ENCODE results near the gene OBP2A. TPM values are rescaled to one million over a fixed set of nuclear protein-coding genes. Genes with fewer than 3 reads are reported as not detected.
"Not testable (repeated sequence)": the region's sequence is repeated elsewhere in the genome, so short reads cannot be mapped to it uniquely, and the experiment has no call there.

OBP2A gene
- total RNA-seq, 1 donor, result not detected

GRCh38 chr9:135547756-135548736 is 2.1 kb downstream of the OBP2A start:
- TF ChIP-seq, protein P1, sequence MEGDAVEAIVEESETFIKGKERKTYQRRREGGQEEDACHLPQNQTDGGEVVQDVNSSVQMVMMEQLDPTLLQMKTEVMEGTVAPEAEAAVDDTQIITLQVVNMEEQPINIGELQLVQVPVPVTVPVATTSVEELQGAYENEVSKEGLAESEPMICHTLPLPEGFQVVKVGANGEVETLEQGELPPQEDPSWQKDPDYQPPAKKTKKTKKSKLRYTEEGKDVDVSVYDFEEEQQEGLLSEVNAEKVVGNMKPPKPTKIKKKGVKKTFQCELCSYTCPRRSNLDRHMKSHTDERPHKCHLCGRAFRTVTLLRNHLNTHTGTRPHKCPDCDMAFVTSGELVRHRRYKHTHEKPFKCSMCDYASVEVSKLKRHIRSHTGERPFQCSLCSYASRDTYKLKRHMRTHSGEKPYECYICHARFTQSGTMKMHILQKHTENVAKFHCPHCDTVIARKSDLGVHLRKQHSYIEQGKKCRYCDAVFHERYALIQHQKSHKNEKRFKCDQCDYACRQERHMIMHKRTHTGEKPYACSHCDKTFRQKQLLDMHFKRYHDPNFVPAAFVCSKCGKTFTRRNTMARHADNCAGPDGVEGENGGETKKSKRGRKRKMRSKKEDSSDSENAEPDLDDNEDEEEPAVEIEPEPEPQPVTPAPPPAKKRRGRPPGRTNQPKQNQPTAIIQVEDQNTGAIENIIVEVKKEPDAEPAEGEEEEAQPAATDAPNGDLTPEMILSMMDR (IDR thresholded peaks at IDR 0.05; ENCODE audit: insufficient read depth, low read depth, low read length), result no peak
- no peak overlapping the region for H3K4me3 ChIP-seq (ENCODE audit: low read depth, low read length)
- DNase-seq (ENCODE audit: low read depth), result no peak

DNA sequence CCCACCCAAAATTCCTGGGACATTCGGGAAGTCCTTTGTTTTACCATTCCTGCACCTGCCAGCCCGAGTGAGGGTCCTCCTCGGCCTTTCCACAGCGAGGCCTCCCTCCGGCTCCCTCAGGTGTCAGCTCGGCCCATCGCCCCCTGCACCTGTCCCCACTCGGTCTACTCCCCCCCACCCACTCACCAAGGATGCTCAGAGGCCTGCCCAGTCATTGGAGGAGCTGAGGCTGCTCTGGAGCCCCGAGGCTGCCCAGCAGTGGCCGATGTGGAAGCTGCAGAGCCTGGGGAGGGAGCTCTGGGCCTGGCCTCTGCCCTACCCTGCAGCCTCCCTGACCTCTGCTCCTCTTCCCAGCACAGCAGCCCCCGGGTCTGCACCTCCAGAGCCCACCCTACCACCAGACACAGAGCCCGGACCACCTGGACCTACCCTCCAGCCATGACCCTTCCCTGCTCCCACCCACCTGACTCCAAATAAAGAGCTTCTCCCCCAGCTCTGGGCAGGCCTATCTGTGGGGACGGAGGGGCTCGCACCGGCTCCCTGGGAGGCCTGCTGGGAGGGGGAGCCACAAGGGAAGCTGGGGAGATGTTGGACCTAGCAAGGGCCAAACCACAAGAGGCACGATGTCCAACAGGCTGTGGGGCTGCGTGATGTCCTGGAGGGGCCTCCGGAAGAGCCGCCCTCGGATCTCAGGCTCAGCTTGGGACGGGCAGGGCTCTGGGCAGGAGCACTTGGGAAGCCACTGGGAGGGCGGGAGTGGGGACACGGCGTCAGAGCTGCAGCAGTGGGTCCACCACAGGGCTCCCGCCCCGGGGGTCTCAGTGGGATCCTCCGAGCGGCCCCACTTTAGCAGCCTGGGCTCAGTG is 3.8 kb downstream of the OBP2A start:
- not testable (repeated sequence) for DNase-seq (ENCODE audit: low read depth); H3K4me3 ChIP-seq (ENCODE audit: low read depth, low read length)

- no peak for DNase-seq (ENCODE audit: low read depth)
- TF ChIP-seq, protein P1 (IDR thresholded peaks at IDR 0.05; ENCODE audit: insufficient read depth, low read depth, low read length), result no peak
- no peak overlapping the region for H3K4me3 ChIP-seq (ENCODE audit: low read depth, low read length)
These were observed 4.5 kb downstream of the OBP2A start for GRCh38 chr9:135550344-135550918.

DNA sequence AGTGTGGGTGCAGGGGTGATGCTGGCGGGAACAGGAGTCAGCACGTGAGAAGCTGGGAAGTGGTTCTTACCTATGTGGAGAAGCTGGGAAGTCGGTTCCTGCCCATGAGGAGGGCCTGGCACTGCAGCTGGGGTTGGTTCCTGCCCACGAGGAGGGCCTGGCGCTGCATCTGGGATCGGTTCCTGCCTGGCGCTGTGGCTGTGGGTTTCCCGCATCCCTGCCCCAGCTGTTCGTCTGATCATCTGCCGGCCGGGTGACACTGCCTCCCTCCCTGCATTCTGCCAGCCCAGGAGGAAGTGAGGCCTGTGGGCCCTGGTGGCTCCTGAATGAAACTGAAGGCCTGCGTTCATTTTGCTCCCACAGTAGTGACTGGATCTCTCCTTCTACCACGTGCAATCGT is 5.1 kb downstream of the OBP2A start:
- TF ChIP-seq, protein P1 (IDR thresholded peaks at IDR 0.05; ENCODE audit: insufficient read depth, low read depth, low read length), result no peak
- DNase-seq (ENCODE audit: low read depth), result no peak
- H3K4me3 ChIP-seq (ENCODE audit: low read depth, low read length), result no peak overlapping the region

GRCh38 chr9:135551456-135551855 is 5.5 kb downstream of the OBP2A start:
- no peak overlapping the region for H3K4me3 ChIP-seq (ENCODE audit: low read depth, low read length)
- TF ChIP-seq, protein P1 (IDR thresholded peaks at IDR 0.05; ENCODE audit: insufficient read depth, low read depth, low read length), result no peak

DNA sequence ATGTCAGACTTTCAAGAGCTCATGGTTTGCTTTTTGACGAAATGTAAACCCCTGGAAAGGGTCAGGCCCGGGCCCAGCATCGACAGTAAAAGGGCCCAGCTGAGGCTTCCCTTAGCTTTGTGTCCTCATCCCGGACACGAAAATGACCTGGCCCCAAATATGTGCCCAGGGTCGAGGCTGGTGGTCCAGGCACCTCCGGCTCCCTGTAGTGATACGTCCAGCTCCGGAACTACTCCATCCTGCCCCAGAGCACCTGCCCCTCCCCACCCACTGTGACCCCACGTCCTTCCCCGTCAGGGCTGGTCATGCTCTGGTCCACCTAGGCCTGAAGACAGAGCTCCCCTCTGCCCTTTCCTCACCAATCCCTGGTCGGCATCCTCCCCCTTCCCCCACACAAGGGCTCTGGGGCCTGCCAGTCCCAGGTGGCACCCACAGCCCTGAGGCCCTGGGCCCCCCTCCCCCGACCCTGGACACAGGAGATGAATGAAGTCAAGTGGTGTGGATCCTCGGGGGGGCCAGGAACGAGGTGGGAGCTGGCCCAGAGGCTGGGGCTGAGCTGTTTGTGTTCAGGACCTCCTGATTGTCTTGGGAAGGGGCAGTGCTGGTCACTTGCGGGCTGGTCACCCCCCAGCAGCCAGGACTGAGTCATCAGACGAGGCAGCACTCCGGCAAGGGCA is 6.2 kb downstream of the OBP2A start:
- no peak for DNase-seq (ENCODE audit: low read depth)
- H3K4me3 ChIP-seq (ENCODE audit: low read depth, low read length), result no peak overlapping the region
- TF ChIP-seq, protein P1 (IDR thresholded peaks at IDR 0.05; ENCODE audit: insufficient read depth, low read depth, low read length), result no peak

More at GRCh38 chr9:135551456-135551855, 5.5 kb downstream of the OBP2A start:
- no peak for DNase-seq (ENCODE audit: low read depth)
